Urinary bladder (tissue), 4 donors: ENCODE data around the gene TBC1D22A. TPM values are rescaled to one million over a fixed set of nuclear protein-coding genes. Genes with fewer than 3 reads are reported as not detected.

ENCODE experiments used
- DNase-seq: peaks from one replicate; pipeline ENCODE4 v3.0.0-alpha.2; 2015; ENCODE audit errors: extremely low spot score
- H3K27ac ChIP-seq: one replicate; pipeline ENCODE4 v1.5.1; 2013; ENCODE audit warnings: low read depth, mild to moderate bottlenecking, moderate library complexity
- H3K36me3 ChIP-seq: one replicate; pipeline ENCODE4 v1.6.1; 2013; ENCODE audit warnings: mild to moderate bottlenecking, moderate library complexity; ENCODE audit not compliant: insufficient read depth
- H3K4me1 ChIP-seq: one replicate; pipeline ENCODE4 v1.6.1; 2013; ENCODE audit warnings: mild to moderate bottlenecking, moderate library complexity; ENCODE audit not compliant: insufficient read depth
- H3K4me3 ChIP-seq: one replicate; pipeline ENCODE4 v1.5.1; 2013; ENCODE audit warnings: low read depth, low read length
- WGBS: extraction: QIAGEN DNeasy Blood & Tissue Kit; methylation state at CpG from one replicate; pipeline ENCODE4 v1.1.7; 2013; 5-methylcytosine and 5-hydroxymethylcytosine counted together
- polyA plus RNA-seq: library from polyadenylated mRNA; stranded (reverse); fragments of 200-250 nt; gene quantifications from one replicate; pipeline ENCODE4 v1.2.3, GENCODE V29; 2013
- total RNA-seq: library from RNA; depleted of rRNA; stranded (reverse); fragments of >200 nt; gene quantifications from one replicate; pipeline ENCODE4 v1.2.3, GENCODE V29; 2014
- donor health status: healthy with polysubstance abuse.
- donor health status: healthy.

TBC1D22A gene
- total and polyA plus RNA-seq, 2 donors, result 7.7 to 19.1 TPM

DNA sequence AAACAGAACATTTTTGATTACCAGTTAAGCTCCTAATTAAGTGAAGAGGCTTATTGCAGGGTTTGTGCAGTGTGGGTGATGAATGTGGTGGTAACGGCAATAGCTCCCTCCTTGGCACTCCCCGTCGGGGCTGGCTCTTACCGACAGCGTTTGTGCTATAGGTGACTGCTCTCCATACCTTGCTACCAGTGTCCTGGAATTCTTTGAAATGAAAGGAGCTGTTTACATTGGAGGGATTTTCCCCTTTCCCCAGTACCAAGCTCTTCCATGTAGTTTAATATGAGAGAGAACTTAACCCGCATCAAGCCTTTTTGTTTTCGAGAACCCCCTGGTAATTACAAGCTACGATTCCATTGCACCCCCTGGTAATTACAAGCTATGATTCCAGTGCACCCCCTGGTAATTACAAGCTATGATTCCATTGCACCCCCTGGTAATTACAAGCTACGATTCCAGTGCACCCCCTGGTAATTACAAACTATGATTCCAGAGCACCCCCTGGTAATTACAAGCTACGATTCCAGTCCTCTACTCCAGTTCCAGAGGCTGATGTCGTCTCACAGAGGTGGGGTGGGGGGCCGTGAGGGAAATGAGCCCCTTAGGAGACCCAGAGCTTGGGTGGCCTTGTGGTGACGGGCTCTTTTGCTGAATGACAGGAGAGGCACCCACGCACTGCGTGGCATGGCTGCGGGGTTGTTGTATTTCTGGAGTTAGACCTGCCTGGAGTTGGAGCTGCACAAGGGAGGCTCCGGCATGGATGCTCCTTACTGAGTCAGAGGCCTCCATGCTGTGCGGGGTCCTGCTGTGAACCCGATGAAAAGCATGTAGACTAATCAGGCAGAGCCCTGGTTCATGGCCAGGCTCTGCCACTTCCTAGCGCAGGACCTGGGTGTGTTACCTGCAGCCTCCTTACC lies 205.3 kb downstream of the TBC1D22A start:
- WGBS, result 95% methylated on average over 20 of the region's 20 CpGs
- Histone ChIP-seq H3K36me3 (no peaks in the 10 kb centered on the region), H3K27ac (no peak overlapping the region), H3K4me1 (no peaks in the 10 kb centered on the region), H3K4me3 (no peak overlapping the region)
- no peak for DNase-seq

DNA sequence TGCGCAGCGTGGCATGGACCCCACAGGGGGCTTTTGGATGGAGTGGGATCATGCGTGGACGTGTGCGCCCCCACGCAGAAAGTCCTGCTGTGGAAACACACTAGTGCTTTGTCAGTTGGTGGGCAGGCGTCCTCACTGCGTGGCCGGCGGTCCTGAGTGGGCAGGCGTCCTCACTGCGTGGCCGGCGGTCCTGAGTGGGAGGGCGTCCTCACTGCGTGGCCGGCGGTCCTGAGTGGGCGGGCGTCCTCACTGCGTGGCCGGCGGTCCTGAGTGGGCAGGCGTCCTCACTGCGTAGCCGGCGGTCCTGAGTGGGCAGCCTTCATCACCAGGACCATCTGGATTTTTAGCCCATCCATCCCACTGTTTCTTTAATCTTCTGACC lies 205.9 kb downstream of the TBC1D22A start:
- 96% methylated on average over 27 of the region's 27 CpGs for WGBS
- no peak for DNase-seq
- H3K27ac ChIP-seq, result no peak overlapping the region
- H3K36me3 ChIP-seq, result no peaks in the 10 kb centered on the region
- no peak overlapping the region for H3K4me3 ChIP-seq
- no peaks in the 10 kb centered on the region for H3K4me1 ChIP-seq

DNA sequence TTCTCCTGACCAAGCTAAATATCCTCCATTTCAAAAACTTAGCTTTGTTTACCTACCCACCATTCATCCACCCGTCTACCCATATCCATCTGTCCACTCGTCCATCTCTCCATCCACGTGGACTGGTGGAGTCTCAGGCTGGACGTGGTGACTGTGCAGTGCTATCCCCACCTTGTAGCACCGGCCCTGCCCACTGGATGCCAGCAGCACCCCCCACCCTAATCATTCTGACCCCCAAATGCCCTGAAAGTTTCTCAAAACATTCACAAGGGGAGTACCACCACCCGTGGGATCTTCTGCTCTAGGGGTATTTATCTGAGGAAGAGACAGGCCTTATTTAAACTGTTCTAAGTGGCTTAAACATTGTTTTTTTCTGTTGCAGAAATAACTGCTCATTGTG lies 206.4 kb downstream of the TBC1D22A start:
- Histone ChIP-seq H3K36me3 (no peaks in the 10 kb centered on the region), H3K4me1 (no peaks in the 10 kb centered on the region), H3K27ac (no peak overlapping the region), H3K4me3 (no peak overlapping the region)
- no peak for DNase-seq
- 93% methylated on average over 6 of the region's 6 CpGs for WGBS

DNA sequence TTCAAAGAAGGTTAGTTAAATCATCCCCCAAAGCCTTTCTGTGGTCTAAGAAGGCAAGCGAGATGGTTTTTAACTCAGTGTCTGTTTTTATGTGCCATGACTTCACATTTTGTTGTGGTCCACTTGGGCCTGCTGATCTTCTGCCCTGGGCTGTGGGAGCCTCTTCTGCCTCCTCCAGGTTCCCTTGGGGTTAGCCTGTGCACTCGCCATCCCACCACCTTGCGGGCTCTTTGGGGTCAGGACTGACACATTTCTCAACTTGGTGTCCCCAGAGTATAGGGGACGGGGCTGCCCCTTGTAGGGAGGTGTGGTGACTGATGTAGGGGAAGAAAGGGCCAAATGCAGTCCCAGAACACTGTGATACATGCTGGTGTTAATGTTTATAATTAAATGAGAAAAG lies 207.0 kb downstream of the TBC1D22A start:
- no peak overlapping the region for H3K4me3 ChIP-seq
- no peaks in the 10 kb centered on the region for H3K36me3 ChIP-seq
- H3K27ac ChIP-seq, result no peak overlapping the region
- WGBS, result 93% methylated on average over 4 of the region's 4 CpGs
- no peaks in the 10 kb centered on the region for H3K4me1 ChIP-seq
- no peak for DNase-seq

DNA sequence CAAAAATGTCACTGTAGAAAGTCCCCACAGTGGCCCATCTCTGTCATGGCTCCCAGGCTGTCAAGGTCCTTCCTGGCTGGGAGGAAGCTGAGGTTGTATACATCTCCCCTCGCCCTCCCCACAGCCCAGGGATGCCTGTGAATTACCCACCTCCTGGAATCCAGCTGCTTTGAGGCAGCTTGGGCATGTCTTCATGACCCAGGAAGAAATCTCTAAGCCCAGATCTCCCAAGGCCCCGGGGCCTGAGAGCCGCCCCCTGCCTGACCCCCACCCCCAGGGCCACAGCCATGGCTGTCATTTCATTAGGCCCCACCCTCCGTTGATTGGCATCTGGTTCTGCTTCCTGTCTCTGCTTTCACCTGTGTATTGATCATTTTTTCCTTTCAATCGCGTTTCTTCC lies 207.5 kb downstream of the TBC1D22A start:
- Histone ChIP-seq H3K4me3 (no peak overlapping the region), H3K27ac (no peak overlapping the region), H3K4me1 (no peaks in the 10 kb centered on the region), H3K36me3 (no peaks in the 10 kb centered on the region)
- DNase-seq, result no peak
- WGBS, result 92% methylated on average over 6 of the region's 6 CpGs

DNA sequence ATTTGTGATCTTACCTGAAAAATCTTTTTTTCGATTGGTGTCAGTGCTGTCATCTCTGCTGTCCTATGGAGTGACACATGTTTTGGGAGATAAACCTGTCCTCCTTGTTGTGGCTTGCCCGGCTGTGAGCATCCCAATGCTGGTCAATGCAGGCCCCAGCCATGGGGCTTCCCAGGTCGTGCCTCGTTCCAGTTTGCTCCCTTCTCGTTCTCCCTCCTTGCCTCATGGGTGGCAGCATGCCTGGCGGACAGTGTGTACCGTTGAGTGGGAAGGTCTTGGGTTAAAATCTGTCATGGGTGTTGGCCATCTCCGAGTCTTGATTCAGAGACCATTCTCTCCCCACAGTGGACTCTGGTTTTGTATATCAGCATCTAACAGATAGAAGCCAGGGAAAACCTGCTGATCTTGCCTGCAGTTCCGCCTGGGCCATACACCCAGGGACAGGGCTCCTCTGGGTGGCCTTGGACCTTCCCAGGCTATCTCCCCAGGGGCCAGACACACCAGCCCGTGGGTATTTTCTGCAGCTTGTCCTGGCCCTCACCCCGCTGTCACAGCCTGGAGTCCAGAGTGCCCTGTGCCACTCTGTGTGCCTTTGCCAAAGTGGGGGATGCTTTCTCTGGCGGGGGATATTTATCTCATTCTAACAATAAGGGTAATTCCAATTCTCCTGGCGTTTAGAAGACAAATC lies 208.1 kb downstream of the TBC1D22A start:
- H3K36me3 ChIP-seq, result no peaks in the 10 kb centered on the region
- no peak overlapping the region for H3K27ac ChIP-seq
- 87% methylated on average over 13 of the region's 13 CpGs for WGBS
- H3K4me3 ChIP-seq, result no peak overlapping the region
- H3K4me1 ChIP-seq, result no peaks in the 10 kb centered on the region
- no peak for DNase-seq

DNA sequence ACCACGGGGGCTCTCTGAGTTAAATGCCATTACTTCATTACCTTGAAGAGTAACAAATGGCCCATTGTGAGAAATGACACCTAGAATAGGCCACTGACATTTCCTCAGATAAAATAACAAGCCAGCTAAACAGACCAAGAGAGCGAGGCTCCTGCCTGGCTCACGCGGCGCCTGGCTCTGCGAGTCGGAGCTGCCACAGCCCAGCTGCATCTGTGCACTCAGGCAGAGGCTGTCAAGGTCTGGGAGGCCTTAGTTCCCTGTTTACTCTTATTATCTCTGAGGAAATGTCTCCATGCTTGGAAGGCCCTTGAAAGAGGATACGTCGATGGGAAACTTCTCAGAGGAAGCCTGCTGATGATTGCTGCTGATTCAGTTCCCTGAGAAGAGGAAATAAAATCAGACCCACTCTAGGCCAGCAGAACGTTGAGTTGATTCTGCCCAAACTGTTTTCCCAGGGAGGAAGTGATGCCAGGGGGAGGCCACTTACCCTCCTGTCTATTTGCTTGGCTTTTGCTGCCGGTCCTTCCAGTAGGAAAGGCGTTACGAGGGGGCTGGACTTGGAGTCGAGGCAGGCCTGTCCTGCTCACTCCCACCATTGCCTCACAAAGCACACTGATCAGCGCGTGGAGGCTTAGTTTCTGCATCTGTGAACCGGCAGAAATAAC lies 208.8 kb downstream of the TBC1D22A start:
- Histone ChIP-seq H3K27ac (no peak overlapping the region), H3K4me1 (no peaks in the 10 kb centered on the region), H3K36me3 (no peaks in the 10 kb centered on the region), H3K4me3 (no peak overlapping the region)
- 49% methylated on average over 17 of the region's 17 CpGs for WGBS
- peak; percentile 35 for DNase-seq

DNA sequence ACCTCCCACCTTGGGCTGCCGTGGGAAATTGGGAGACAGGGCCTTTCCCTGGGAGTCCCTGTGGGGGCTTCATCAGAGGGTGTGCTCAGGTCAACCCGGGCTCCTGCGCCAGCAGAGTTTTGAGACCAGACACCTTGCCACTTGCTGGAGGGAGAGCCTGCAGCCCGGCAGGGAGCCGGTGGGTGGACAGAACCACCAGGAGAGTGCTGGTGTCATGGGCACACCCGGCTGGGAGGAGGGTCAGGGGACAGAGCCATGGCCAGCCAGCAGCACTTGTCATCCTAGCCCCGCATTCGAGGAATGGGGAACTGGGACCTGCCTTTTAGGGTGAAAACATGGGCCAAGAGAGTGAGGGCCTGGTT lies 209.3 kb downstream of the TBC1D22A start:
- WGBS, result 84% methylated on average over 8 of the region's 8 CpGs
- Histone ChIP-seq H3K4me3 (no peak overlapping the region), H3K27ac (no peak overlapping the region), H3K36me3 (no peaks in the 10 kb centered on the region), H3K4me1 (no peaks in the 10 kb centered on the region)
- DNase-seq, result no peak

DNA sequence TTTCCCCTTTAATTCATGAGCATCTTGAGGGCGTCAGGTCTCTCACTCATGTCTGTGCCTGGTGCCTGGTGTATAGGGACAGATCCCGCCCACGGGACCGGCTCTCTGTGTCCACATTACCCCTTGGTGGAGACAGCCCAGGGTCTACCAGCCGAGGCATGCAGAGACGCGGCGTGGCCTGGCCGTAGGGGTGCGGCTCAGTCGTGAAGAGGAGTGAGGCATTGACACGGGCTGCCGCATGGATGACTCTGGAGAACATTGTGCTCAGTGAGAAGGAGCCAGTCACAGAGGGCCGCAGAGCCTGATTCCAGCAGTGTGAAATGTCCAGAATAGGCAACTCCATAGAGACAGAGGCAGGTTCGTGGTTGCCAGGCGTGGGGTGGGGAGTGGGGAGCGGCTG lies 209.8 kb downstream of the TBC1D22A start:
- Histone ChIP-seq H3K4me1 (no peaks in the 10 kb centered on the region), H3K27ac (no peak overlapping the region), H3K36me3 (no peaks in the 10 kb centered on the region), H3K4me3 (no peak overlapping the region)
- no peak for DNase-seq
- 94% methylated on average over 17 of the region's 17 CpGs for WGBS

DNA sequence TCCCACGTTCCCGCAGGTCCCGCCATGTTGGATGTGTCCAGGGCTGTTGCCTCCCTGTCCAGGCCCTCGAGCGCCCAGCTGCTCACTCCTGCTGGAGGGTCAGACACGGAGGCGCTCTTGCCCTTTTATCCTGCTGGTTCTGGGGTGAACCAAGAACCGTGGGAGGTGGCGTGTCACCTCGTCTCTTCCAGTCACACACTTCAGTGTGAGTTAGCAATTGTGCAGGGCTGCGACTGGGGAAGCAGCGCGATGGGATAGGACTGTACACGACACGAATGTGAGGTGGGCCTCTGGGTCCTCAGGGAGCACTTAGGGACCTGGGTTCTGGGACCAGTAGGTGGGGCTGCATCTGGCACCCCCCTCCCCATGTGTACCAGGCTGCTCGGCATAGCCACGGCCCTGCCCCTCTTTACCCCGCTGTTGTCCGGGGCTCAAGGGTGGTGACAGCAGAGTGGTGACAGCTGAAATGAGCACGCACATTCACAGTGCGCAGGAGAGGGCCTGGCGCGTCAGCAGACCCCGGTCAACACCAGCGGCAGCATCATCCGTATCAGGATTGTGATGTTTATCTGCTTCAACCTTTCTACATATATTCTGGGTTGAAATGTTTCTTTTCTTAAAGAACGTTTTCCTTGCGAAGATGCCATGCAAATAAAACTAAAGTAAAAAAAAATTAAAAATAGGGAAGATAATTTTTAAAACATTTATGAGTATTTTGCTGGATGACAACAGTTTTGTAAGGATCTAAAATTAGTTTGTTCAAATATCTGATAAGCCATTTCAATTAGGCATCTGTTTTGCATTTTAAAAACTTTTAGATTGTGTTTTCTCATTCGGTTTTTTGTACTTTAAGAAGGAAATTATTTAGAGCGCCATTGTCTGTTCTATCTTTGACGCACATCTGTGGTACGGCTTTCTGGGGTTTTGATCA lies 210.7 kb downstream of the TBC1D22A start:
- H3K4me1 ChIP-seq, result no peaks in the 10 kb centered on the region
- no peaks in the 10 kb centered on the region for H3K36me3 ChIP-seq
- DNase-seq, result no peak
- H3K27ac ChIP-seq, result no peak overlapping the region
- no peak overlapping the region for H3K4me3 ChIP-seq
- WGBS, result 95% methylated on average over 32 of the region's 32 CpGs

DNA sequence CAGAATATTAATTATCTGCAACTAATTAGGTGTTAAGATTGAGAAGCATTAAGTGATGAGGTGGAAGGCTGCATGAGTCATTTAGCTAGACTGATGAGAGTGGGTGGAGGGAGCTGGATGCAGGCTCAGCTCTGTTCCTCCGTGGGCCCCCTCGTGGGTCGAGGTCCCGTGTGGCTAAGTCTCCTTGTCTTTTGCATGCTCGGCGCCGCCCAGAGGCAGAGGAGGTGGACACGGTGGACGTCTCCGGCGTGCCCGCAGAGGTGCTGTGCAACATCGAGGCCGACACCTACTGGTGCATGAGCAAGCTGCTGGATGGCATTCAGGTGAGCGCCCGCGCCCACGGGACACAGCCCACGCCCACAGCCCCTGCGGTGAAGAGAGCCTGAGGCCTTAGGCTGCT lies 211.6 kb downstream of the TBC1D22A start:
- Histone ChIP-seq H3K36me3 (no peaks in the 10 kb centered on the region), H3K27ac (no peak overlapping the region), H3K4me1 (no peaks in the 10 kb centered on the region), H3K4me3 (no peak overlapping the region)
- DNase-seq, result no peak
- 84% methylated on average over 20 of the region's 20 CpGs for WGBS

DNA sequence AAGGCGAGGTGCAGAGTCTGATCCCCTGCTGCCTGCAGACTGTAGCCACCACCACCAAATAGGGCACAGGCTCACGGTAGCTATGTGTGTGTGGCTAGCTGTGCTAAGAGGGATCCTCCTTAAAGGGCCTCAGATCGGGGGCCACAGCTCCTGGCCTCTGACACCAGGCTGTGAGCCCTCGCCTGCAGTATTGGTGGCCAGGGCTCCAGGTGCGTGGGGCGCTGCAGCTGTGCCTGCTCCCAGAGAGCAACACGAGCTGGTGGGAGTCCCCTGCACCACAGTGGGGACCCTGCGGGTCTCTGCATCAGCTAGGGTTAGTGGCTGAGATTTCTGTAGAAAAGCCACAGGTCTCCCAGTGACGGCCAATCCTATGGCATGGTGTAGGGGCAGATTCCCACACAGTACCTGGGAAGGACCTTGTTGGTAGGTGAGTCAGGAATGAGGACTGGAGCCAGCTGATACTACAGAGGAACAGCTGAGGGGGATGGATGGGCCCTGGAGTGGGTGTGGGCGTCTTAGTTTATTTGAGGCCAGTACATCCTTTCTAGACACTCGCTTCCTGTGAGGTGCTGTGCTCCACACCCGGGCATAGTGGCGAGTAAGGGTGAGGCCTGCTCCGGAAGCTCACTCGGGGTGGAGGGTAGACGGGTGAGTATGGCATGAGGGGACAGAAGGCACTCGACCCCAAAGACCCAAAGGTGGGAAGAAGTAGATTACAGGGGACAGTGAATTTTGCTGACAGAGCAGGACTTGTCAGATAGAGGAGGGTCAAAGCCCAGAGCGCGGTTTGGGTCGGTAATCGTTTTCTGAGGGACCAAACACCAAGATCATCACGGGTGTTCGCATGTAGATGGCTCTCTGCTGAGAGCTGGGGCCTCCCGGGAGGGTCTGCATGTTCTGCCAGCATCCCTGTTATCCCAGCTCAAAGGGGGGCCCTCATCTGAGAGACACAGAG lies 212.5 kb downstream of the TBC1D22A start:
- 96% methylated on average over 24 of the region's 24 CpGs for WGBS
- DNase-seq, result no peak
- no peaks in the 10 kb centered on the region for H3K4me1 ChIP-seq
- no peak overlapping the region for H3K4me3 ChIP-seq
- H3K36me3 ChIP-seq, result no peaks in the 10 kb centered on the region
- H3K27ac ChIP-seq, result no peak overlapping the region
